HEK293 (cell line): ENCODE data around the gene GSC2.

Experiments used
- CTCF ChIA-PET: fragments of 350-600 bp; formaldehyde crosslinking; extraction: SDS; loops from one replicate; lab custom pipeline; 2021; ENCODE audit warnings: antibody characterized with exemption; lab: Yijun Ruan, JAX
- POLR2A ChIA-PET: fragments of 300-600 bp; formaldehyde crosslinking; extraction: SDS; loops from one replicate; lab custom pipeline; 2020; ENCODE audit warnings: antibody characterized with exemption, inconsistent platforms; lab: Yijun Ruan, JAX
- H3K27ac ChIP-seq: fragments of 200-500 bp; sonication (Bioruptor generic); 2 replicates; pipeline ENCODE4 v1.5.1; 2014; ENCODE audit warnings: low read depth, low read length, control low read depth, inconsistent platforms; ENCODE audit errors: extremely low read depth
- H3K36me3 ChIP-seq, 2 experiments: fragments of 200-500 bp in 1 of 2; sonication (Bioruptor generic) in 1 of 2; 1 replicate in 1 of 2; 2 replicates in 1 of 2; pipeline ENCODE4 v1.5.1; 2014 to 2017; ENCODE audit warnings: inconsistent platforms in 2 of 2, low read length in 2 of 2; ENCODE audit not compliant: control insufficient read depth in 2 of 2, insufficient read depth in 1 of 2
- H3K4me1 ChIP-seq: fragments of 200-500 bp; sonication (Bioruptor generic); 2 replicates; pipeline ENCODE4 v1.5.1; 2014; ENCODE audit warnings: mild to moderate bottlenecking, low read length, inconsistent platforms; ENCODE audit not compliant: control insufficient read depth, insufficient read depth
- H3K4me3 ChIP-seq: 2 replicates; pipeline ENCODE4 v1.5.1; 2011; ENCODE audit warnings: low read depth, mild to moderate bottlenecking, control low read depth, low read length, moderate library complexity
- H3K9me3 ChIP-seq: fragments of 200-500 bp; sonication (Bioruptor generic); 2 replicates; pipeline ENCODE4 v1.5.1; 2014; ENCODE audit warnings: low read depth, low read length, inconsistent platforms; ENCODE audit not compliant: control insufficient read depth, insufficient read depth
- GLIS1 ChIP-seq: fragments of 450-650 bp; formaldehyde crosslinking; IDR thresholded peaks from 2 replicates; pipeline ENCODE4 v1.5.1; 2016; ENCODE audit warnings: missing biosample characterization, missing genetic modification characterization
- ZBTB1 ChIP-seq: fragments of 450-650 bp; formaldehyde crosslinking; IDR thresholded peaks from 2 replicates; pipeline ENCODE4 v1.5.1; 2016; ENCODE audit warnings: missing biosample characterization, missing genetic modification characterization
- ZBTB17 ChIP-seq: fragments of 450-650 bp; formaldehyde crosslinking; IDR thresholded peaks from 2 replicates; pipeline ENCODE4 v1.5.1; 2016; ENCODE audit warnings: missing biosample characterization, missing genetic modification characterization
- ZIC2 ChIP-seq: fragments of 450-650 bp; formaldehyde crosslinking; IDR thresholded peaks from 2 replicates; pipeline ENCODE4 v1.5.1; 2016; ENCODE audit warnings: missing biosample characterization, missing genetic modification characterization
- ZNF114 ChIP-seq: fragments of 450-650 bp; formaldehyde crosslinking; IDR thresholded peaks from 2 replicates; pipeline ENCODE4 v1.5.0; 2017; ENCODE audit warnings: missing biosample characterization, missing genetic modification characterization
- ZNF174 ChIP-seq: fragments of 450-650 bp; formaldehyde crosslinking; IDR thresholded peaks from 2 replicates; pipeline ENCODE4 v1.5.0; 2017; ENCODE audit warnings: missing biosample characterization, mild to moderate bottlenecking, missing genetic modification characterization
- ZNF18 ChIP-seq: fragments of 450-650 bp; formaldehyde crosslinking; IDR thresholded peaks from 2 replicates; pipeline ENCODE4 v1.5.1; 2016; ENCODE audit warnings: missing biosample characterization, missing genetic modification characterization
- ZNF2 ChIP-seq: fragments of 450-650 bp; formaldehyde crosslinking; IDR thresholded peaks from 2 replicates; pipeline ENCODE4 v1.5.1; 2016; ENCODE audit warnings: missing biosample characterization, missing genetic modification characterization
- ZNF23 ChIP-seq: fragments of 450-650 bp; formaldehyde crosslinking; IDR thresholded peaks from 2 replicates; pipeline ENCODE4 v1.5.1; 2016; ENCODE audit warnings: missing biosample characterization, missing genetic modification characterization, borderline replicate concordance
- ZNF280D ChIP-seq: fragments of 450-650 bp; formaldehyde crosslinking; IDR thresholded peaks from 2 replicates; pipeline ENCODE4 v1.5.1; 2016; ENCODE audit warnings: missing biosample characterization, missing genetic modification characterization
- ZNF473 ChIP-seq: fragments of 450-650 bp; formaldehyde crosslinking; IDR thresholded peaks from 2 replicates; pipeline ENCODE4 v1.5.1; 2017; ENCODE audit warnings: missing biosample characterization, missing genetic modification characterization
- ZNF488 ChIP-seq: fragments of 450-650 bp; formaldehyde crosslinking; IDR thresholded peaks from 2 replicates; pipeline ENCODE4 v1.5.1; 2016; ENCODE audit warnings: missing biosample characterization, missing genetic modification characterization
- ZNF521 ChIP-seq: fragments of 450-650 bp; formaldehyde crosslinking; IDR thresholded peaks from 2 replicates; pipeline ENCODE4 v1.5.1; 2017; ENCODE audit warnings: missing biosample characterization, mild to moderate bottlenecking, missing genetic modification characterization
- ZNF580 ChIP-seq: fragments of 450-650 bp; formaldehyde crosslinking; IDR thresholded peaks from 2 replicates; pipeline ENCODE4 v1.5.1; 2016; ENCODE audit warnings: missing biosample characterization, missing genetic modification characterization
- ZNF623 ChIP-seq: fragments of 450-650 bp; formaldehyde crosslinking; IDR thresholded peaks from 2 replicates; pipeline ENCODE4 v1.5.1; 2016; ENCODE audit warnings: missing biosample characterization, missing genetic modification characterization
- ZNF639 ChIP-seq: fragments of 450-650 bp; formaldehyde crosslinking; IDR thresholded peaks from 2 replicates; pipeline ENCODE4 v1.5.1; 2016; ENCODE audit warnings: missing biosample characterization, missing genetic modification characterization
- ZNF645 ChIP-seq: fragments of 450-650 bp; formaldehyde crosslinking; IDR thresholded peaks from 2 replicates; pipeline ENCODE4; 2016; ENCODE audit warnings: missing biosample characterization, missing genetic modification characterization
- ZNF658 ChIP-seq: fragments of 450-650 bp; formaldehyde crosslinking; IDR thresholded peaks from 2 replicates; pipeline ENCODE4; 2016; ENCODE audit warnings: missing biosample characterization, missing genetic modification characterization
- ZNF664 ChIP-seq: fragments of 450-650 bp; formaldehyde crosslinking; IDR thresholded peaks from 2 replicates; pipeline ENCODE4 v1.5.1; 2016; ENCODE audit warnings: missing biosample characterization, missing genetic modification characterization
- ZNF677 ChIP-seq: fragments of 450-650 bp; IDR thresholded peaks from 2 replicates; pipeline ENCODE4 v1.5.0; 2018; ENCODE audit warnings: missing biosample characterization, mild to moderate bottlenecking, missing genetic modification characterization, moderate library complexity

The GSC2 gene

GRCh38 chr22:19111140-19111539 is 39.0 kb downstream of the GSC2 start:
- TF ChIP-seq ZNF664 (tag by site-specific recombination) (no peak), ZBTB17 (tag by site-specific recombination) (peak; percentile 26; the same call in 1 of the 2 replicates)
- Histone ChIP-seq H3K36me3 (peaks cover 0 to 26% of the 10 kb centered on the region in 2 experiments; a peak in 1 of 3 replicates), H3K4me1 (no peaks in the 10 kb centered on the region), H3K9me3 (no peaks in the 10 kb centered on the region), H3K4me3 (no peak overlapping the region), H3K27ac (no peak overlapping the region)
- ChIA-PET POLR2A (interaction anchor here (1.3 to 2.4 kb wide), 2 partner anchors 11 to 34 kb away, joined by 3 to 17 read pairs; partner anchors contain the start of genes DGCR2 and ESS2), CTCF (interaction anchor here (0.6 to 1.1 kb wide), 7 partner anchors 10 to 648 kb away, joined by 3 to 8 read pairs (median 4); no protein-coding TSS in a partner anchor)

GRCh38 chr22:19110646-19111045 is 39.4 kb downstream of the GSC2 start:
- ChIA-PET CTCF (interaction anchor here (0.6 to 1.1 kb wide), 8 partner anchors 10 to 649 kb away, joined by 3 to 8 read pairs (median 4); no protein-coding TSS in a partner anchor), POLR2A (interaction anchor here (1.3 to 2.4 kb wide), 2 partner anchors 11 to 34 kb away, joined by 3 to 17 read pairs; partner anchors contain the start of genes DGCR2 and ESS2)
- Histone ChIP-seq H3K27ac (no peak overlapping the region), H3K36me3 (peaks cover 0 to 23% of the 10 kb centered on the region in 2 experiments; a peak in 1 of 3 replicates), H3K4me1 (no peaks in the 10 kb centered on the region), H3K4me3 (no peak overlapping the region), H3K9me3 (no peaks in the 10 kb centered on the region)
- TF ChIP-seq ZNF658 (tag by site-specific recombination) (no peak), ZBTB1 (tag by site-specific recombination) (no peak), ZNF623 (tag by site-specific recombination) (no peak), ZNF23 (tag by site-specific recombination) (no peak), ZNF488 (tag by site-specific recombination) (no peak), ZNF2 (tag by site-specific recombination) (no peak), ZBTB17 (tag by site-specific recombination) (no peak), ZNF280D (tag by site-specific recombination) (no peak), ZNF473 (tag by site-specific recombination) (no peak), ZNF677 (tag by site-specific recombination) (no peak), ZNF114 (tag by site-specific recombination) (no peak), ZNF645 (tag by site-specific recombination) (no peak)

GRCh38 chr22:19110064-19110458 is 40.0 kb downstream of the GSC2 start:
- no peak overlapping the region for H3K4me3 ChIP-seq
- POLR2A ChIA-PET = interaction anchor here (2.4 kb wide), 1 partner anchor 12 kb away, joined by 17 read pairs; the partner anchor contains the start of gene DGCR2
- TF ChIP-seq ZNF174 (tag by site-specific recombination) = no peak
- no peak for TF ChIP-seq ZNF580 (tag by site-specific recombination)
- 0 out of 2 replicates have a peak, but pooled peaks have one; percentile 35 for TF ChIP-seq ZNF18
- TF ChIP-seq ZNF639 = no peak
- no peak for TF ChIP-seq ZNF521 (tag by site-specific recombination)
- TF ChIP-seq ZIC2 (tag by site-specific recombination) = peak; percentile 59
- no peak for TF ChIP-seq ZBTB17 (tag by site-specific recombination)
- peak; percentile 47; the same call in 1 of the 2 replicates for TF ChIP-seq GLIS1 (tag by site-specific recombination)

More at GRCh38 chr22:19110064-19110458, 40.0 kb downstream of the GSC2 start:
- CTCF ChIA-PET = interaction anchor here (0.6 kb wide), 2 partner anchors 36 to 55 kb away, joined by 3 read pairs; no protein-coding TSS in a partner anchor
- no peak overlapping the region for H3K27ac ChIP-seq
- no peaks in the 10 kb centered on the region for H3K4me1 ChIP-seq
- H3K36me3 ChIP-seq = peaks cover 0 to 18% of the 10 kb centered on the region in 2 experiments; a peak in 1 of 3 replicates
- H3K9me3 ChIP-seq = no peaks in the 10 kb centered on the region
